ENCODE results near the gene CLBA1.
"Not testable (repeated sequence)": the region's sequence is repeated elsewhere in the genome, so short reads cannot be mapped to it uniquely, and the experiment has no call there.

Gene CLBA1

DNA sequence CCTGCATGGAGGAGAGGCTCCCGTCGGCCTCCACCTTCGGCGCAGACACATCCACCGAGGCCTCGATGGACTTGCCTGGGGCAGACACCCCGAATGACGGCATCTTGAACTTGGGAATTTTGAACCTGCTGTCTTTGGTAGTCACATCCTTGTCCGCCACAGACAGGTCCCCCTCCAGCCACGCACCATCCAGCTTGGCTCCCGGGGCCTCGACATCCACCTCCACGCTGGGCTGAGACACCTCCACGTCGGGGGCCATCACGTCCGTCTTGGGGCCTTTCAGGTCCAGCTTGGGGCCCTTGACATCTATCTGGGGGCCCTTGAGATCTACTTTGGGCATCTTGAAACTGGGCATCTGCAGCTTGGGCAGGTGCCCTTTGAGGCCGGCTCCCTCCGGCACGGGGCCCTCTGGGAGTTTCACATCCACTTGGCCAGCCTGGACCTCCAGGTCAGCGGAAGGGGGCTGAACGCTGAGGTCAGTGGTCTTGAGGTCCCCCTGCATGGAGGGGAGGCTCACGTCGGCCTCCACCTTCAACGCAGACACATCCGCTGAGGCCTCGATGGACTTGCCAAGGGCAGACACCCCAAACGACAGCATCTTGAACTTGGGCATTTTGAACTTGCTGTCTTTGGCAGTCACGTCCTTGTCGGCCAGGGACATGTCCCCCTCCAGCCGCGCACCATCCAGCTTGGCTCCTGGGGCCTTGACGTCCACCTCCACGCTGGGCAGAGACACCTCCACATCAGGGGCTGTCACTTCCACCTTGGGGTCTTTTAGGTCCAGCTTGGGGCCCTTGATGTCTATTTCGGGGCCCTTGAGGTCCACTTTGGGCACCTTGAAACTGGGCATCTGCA is 37.5 kb upstream of the CLBA1 start:
- FAIRE-seq, result not testable (repeated sequence)

- FAIRE-seq, result no peak
These were observed 36.9 kb upstream of the CLBA1 start for GRCh38 chr14:104948736-104949031.

DNA sequence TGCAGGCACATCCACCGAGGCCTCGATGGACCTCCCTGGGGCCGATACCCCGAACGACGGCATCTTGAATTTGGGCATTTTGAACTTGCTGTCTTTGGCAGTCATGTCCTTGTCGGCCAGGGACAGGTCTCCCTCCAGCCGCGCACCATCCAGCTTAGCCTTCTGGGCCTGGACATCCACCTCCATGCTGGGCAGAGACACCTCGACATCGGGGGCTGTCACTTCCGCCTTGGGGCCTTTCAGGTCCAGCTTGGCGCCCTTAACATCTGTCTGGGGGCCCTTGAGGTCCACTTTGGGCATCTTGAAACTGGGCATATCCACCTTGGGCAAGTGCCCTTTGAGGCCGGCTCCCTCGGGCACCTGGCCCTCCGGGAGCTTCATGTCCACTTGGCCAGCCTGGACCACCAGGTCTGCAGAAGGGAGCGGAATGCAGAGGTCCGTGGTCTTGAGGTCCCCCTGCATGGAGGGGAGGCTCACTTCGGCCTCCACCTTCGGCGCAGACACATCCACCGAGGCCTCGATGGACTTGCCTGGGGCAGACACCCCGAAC is 36.1 kb upstream of the CLBA1 start:
- not testable (repeated sequence) for FAIRE-seq

GRCh38 chr14:104950021-104950420 is 35.6 kb upstream of the CLBA1 start:
- no peak for FAIRE-seq

- FAIRE-seq, result not testable (repeated sequence)
These were observed 34.9 kb upstream of the CLBA1 start for GRCh38 chr14:104950701-104951100.

GRCh38 chr14:104951863-104952657 is 33.5 kb upstream of the CLBA1 start:
- FAIRE-seq, result not testable (repeated sequence)

- FAIRE-seq, result no peak
These were observed 32.5 kb upstream of the CLBA1 start for GRCh38 chr14:104953097-104953496.

DNA sequence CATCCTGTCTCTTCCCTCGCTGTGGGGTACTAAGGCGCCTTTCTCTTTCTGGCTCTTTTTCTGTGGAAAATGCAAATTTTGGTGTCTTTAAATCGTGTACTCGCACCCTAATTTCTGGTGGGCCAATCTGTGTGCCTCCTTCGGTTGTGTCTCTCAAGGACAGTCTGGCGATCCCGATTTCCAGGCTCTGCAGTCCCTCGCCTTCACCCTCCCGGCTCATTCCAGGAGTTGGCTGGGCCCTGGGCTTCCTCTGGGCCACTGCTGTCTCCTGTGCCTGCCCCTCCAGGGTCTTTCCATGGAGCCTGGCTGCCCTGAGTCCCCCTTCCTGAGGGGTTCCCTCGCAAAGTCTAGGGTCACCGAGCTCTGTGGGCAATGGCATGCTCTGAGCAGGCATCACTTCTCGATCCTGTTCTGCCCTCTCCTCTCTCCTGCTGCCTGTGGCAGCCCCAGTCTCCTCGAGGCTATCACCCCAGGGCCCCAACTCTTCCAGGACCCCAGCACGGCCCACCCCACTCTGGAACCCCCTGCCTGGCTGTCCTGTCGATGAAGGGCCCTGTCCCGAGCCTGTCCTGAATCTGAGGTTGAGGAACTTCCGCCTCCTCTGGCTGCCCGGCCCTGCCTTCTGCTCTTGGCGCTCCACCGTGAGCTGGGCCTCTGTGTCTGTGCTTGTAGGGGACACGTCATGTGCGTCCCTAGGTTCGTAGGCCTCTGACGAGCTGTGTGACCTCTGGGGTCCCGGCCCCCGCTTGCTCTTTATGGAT is 31.5 kb upstream of the CLBA1 start:
- FAIRE-seq, result no peak

DNA sequence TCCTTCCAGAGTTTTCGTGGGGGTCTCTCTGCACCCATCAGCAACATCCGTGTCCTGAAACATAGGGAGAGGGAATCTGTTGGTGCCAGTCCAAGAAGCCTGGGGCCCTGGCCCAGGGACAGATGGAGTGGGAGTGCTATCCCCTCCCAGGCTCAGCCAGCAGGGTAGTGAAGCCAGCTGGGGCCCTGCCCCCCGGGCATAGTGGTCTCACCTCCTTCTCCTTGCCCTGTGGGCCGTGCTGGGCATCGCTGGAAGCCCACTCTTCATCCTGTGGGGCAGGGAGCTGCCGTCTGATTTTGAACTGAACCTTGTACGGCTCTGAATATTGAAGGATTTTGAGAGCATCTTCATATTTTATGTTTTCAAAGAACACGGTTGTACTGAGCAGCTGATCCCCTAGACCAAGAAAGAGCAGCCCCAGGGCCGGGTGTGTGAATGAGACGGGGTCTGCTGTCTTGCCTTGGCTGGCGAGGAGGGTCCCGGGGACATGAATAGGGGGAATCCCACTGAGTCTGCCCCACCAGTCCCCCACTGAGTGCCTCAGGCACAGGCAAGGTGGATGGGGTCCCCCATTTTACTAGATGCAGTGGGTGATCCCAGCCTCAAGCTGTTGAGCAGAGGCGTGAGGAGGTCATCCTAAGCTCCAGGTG is 30.7 kb upstream of the CLBA1 start:
- no peak for FAIRE-seq

DNA sequence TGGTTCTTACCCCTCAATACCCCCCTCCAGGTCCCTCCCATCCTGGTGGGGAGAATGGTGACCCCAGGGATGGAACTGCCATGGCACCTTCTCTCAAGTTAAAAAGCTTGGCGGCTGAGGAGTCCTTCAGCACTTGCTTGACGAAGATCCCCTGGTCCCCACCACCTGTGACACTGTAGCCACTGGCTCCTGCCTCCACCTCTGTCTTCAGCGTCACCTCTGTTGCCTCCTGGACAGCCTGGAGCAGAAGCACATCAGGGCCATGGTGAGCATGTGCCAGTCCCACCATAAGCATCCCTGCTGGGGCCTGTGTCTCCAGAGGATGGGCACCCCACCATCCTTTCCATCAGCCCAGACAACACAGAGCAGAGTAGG is 30.2 kb upstream of the CLBA1 start:
- FAIRE-seq, result no peak

GRCh38 chr14:104956290-104956890 is 29.2 kb upstream of the CLBA1 start:
- FAIRE-seq, result no peak

GRCh38 chr14:104957146-104958113 is 28.2 kb upstream of the CLBA1 start:
- FAIRE-seq, result no peak

- no peak for FAIRE-seq
These were observed 21.0 kb upstream of the CLBA1 start for GRCh38 chr14:104964546-104964945.

DNA sequence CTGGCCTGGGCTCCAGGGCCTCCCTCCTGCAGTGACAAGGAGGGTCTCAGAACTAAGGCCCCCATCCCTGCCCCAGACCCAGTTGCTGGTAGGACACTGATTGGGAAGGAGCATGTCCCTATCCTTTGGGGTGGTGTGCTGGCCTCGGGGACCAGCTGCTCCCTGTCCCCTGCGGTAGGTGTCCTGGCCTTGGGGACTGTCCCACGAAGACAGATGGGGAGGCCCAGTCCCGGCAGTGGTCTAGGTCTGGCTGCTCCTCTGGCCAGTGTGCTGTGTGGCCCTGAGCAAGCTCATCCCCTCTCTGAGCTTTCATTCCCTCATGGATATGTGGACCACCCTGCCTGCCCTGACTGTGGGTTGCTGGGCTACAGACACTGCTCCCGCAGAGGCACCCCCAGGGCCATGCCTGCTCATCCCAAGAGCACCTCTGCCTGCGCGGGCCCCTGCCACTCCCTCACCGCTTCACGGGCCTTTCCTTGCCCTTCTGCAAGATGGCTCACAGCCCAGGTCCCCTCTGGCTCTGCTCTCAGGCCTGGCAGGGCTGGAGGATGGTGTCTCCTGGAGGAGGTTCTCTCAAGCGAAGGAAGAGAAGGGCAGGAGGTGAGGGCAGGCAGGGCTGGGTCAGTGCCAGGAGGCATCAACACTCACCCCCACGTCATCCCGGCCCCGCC is 19.9 kb upstream of the CLBA1 start:
- no peak for FAIRE-seq

DNA sequence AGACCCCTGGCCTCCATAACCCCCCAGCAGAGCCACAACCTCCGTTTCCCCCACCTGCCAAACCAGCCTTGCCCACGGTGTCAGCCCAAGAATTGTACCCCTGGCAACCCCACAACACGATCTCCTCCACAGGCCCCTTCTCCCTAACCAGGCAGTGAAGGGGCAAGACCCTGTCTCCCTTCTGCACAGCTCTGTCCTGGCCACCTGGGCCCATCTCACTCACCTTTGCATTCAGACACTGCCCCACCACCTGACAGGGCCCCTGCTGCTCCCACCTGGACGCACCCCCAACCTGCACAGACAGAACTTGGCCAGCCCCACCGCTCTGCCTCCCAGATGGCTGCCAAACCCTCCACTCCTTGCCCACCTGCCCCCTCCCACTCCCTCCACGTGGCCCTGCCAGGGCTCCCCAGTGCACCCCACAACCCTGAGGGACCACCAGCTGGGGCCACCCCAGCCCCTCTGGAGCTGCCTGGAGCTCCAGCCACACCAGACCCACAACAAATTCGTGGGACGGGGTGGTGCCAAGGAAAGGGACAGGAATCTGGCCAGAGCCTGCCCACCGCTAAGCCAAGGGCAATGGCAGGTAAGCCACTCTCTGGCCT is 19.2 kb upstream of the CLBA1 start:
- FAIRE-seq, result no peak

GRCh38 chr14:104966981-104967385 is 18.6 kb upstream of the CLBA1 start:
- no peak for FAIRE-seq

DNA sequence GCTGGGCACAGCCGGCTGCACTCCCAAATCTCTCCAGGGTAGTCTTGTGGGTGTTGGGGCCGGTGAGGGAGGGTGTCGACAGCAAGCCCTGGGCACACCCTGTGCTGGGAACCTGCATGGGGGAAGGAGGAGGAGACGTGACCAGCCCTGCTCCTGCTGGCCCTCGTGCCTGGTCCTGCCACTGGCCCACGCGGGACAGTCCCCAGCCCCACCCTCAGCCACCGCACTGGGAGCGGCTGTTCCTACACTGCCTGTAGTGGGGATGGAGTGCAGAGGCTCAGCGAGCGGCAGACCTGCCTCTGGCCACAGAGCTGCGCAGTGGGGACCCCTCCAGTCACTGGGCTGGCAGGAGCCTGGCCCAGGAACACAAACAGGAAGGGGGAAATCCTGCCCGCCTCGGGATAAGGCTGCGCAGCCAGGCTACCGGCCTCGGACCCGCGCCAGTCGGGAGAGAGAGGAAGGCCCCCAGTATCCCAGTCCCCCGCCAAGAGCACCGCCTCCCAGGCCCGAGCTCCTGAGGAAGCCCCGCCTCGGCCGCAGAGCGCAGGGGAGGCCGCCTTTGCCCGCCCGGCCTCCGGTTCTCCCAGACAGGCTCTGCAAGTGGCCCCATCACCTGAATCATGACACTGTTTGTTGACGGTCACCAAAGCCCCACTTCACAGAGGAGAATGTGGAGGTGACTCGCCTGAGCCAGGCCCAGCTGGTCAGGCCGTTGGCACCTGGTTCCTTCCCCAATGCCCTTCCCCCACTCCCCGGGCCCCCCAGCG is 18.0 kb upstream of the CLBA1 start:
- FAIRE-seq, result no peak

GRCh38 chr14:104968153-104968527 is 17.4 kb upstream of the CLBA1 start:
- FAIRE-seq, result no peak

Measured in colon (tissue), 2 donors.